ENCODE measurements around the gene CDK6. TPM values are rescaled to one million over a fixed set of nuclear protein-coding genes. Genes with fewer than 3 reads are reported as not detected.

Gene CDK6
- total and polyA plus RNA-seq, 2 of the 8 experiments (the other 6 are each of a cell fraction or from before 2014, with no cell fraction given) = 5.9 to 18.9 TPM

DNA sequence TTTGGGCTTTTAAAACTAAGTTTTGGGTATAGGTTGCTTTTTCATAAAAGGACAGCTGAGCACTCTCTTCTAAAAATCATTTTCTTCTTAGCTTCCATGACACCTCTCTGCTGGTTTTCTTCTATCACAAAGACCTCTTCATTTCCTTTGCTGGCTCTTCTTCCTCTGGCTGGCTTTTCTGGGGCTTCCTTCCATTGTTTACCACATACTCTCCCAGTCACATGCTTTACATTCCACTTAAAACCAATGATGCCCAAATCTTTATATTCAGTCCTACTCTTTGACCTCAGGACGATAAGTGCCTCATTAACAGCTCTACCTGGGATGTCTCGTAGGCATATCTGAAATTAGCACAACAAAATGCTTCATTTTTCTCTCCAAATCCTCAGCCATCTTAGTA lies 273.0 kb downstream of the CDK6 start (continued):
- TF ChIP-seq CBX8 (IDR thresholded peaks at IDR 0.05; ENCODE audit: borderline replicate concordance, low read depth, low read length) = no peak

DNA sequence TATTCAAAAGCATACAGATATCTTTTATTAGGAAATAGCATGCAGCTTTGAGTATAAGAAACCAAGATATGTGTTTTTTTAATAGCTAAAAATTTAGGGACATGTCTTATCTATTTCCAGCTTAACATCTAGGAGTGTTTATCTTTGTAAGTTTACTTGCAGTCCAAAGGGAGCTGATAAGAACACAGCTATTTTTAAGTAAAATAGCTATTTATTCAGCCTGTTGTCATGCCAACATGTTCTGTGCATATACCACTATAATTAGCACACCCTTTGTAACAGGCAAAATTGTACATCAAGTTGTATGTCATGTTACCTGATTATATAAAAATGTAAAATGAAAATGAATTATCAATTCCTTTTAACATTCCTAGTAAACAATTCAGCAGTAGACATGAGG lies 275.8 kb downstream of the CDK6 start:
- no peak overlapping the region for H3K18ac ChIP-seq (ENCODE audit: extremely low read depth, low read length)
- H3K4me2 ChIP-seq (ENCODE audit: insufficient read depth in 1 of 2, low read depth in 2 of 2, low read length in 2 of 2) = no peak overlapping the region
- H3K27me3 ChIP-seq (replicated peaks in 1 of 4; ENCODE audit: control insufficient read depth in 3 of 4, extremely low read depth in 1 of 4, insufficient read depth in 3 of 4, low read length in 3 of 4) = no peaks in the 10 kb centered on the region
- H3K9me3 ChIP-seq (ENCODE audit: insufficient read depth in 2 of 2, low read depth in 1 of 2, low read length in 1 of 2) = no peaks in the 10 kb centered on the region
- H2BK12ac ChIP-seq (ENCODE audit: low read depth, low read length) = no peak overlapping the region
- CTCF ChIA-PET (ENCODE audit: partially characterized antibody) = interaction anchor here (0.5 kb wide), 2 partner anchors 93 to 153 kb away, joined by 3 to 5 read pairs; no protein-coding TSS in a partner anchor
- no peak overlapping the region for H3K14ac ChIP-seq (ENCODE audit: insufficient read length)
- H3K23me2 ChIP-seq (ENCODE audit: low read depth, low read length) = no peaks in the 10 kb centered on the region
- DNase-seq (ENCODE audit: low read depth in 1 of 2, low spot score in 2 of 2) (no peak), FAIRE-seq (no peak)
- H3K4ac ChIP-seq (replicated peaks; ENCODE audit: insufficient read length, low read depth, low read length) = no peak overlapping the region
- POLR2A ChIA-PET (ENCODE audit: partially characterized antibody) = interaction anchor here (1.5 kb wide), 1 partner anchor 22 kb away, joined by 3 read pairs; no protein-coding TSS in a partner anchor
- no peak overlapping the region for H2BK120ac ChIP-seq (replicated peaks; ENCODE audit: low read depth, low read length)
- H3K79me2 ChIP-seq (ENCODE audit: control insufficient read depth in 1 of 2, insufficient read depth in 2 of 2, low read length in 2 of 2) = no peaks in the 10 kb centered on the region
- H3K79me1 ChIP-seq (ENCODE audit: low read depth, low read length) = no peaks in the 10 kb centered on the region
- no peak overlapping the region for H3K23ac ChIP-seq (ENCODE audit: insufficient read length)
- H2BK20ac ChIP-seq (ENCODE audit: low read length) = no peak overlapping the region
- H4K8ac ChIP-seq (ENCODE audit: extremely low read depth, insufficient read depth, low read length) = no peak overlapping the region
- TF ChIP-seq SUZ12 (IDR thresholded peaks at IDR 0.05; ENCODE audit: low read length) (no peak), JUND (IDR thresholded peaks at IDR 0.05; ENCODE audit: low read length) (no peak), GTF2F1 (IDR thresholded peaks at IDR 0.05; ENCODE audit: borderline replicate concordance, low read depth, low read length) (no peak), CTBP2 (IDR thresholded peaks at IDR 0.05; ENCODE audit: borderline replicate concordance, insufficient read depth, insufficient read length, low read length) (no peak), TEAD4 (IDR thresholded peaks at IDR 0.05; ENCODE audit: low read depth, low read length) (no peak), RNF2 (IDR thresholded peaks at IDR 0.05; ENCODE audit: borderline replicate concordance, low read depth, low read length, missing control alignments, poor library complexity, severe bottlenecking) (no peak), BCL11A (IDR thresholded peaks at IDR 0.05; ENCODE audit: low read depth in 2 of 2, low read length in 2 of 2) (no peak), SP1 (IDR thresholded peaks at IDR 0.05; ENCODE audit: low read depth, low read length) (no peak), POLR2AphosphoS5 (IDR thresholded peaks at IDR 0.05; ENCODE audit: low read depth, low read length) (no peak), CBX5 (IDR thresholded peaks at IDR 0.05; ENCODE audit: low read depth, low read length) (no peak), CBX8 (IDR thresholded peaks at IDR 0.05; ENCODE audit: borderline replicate concordance, low read depth, low read length) (no peak), CREB1 (IDR thresholded peaks at IDR 0.05) (no peak)
- H4K20me1 ChIP-seq (replicated peaks in 1 of 2; ENCODE audit: control insufficient read depth in 1 of 2, insufficient read depth in 2 of 2, low read length in 2 of 2) = no peaks in the 10 kb centered on the region
- no peak overlapping the region for H3K4me3 ChIP-seq (ENCODE audit: extremely low read depth in 1 of 4, insufficient read depth in 2 of 4, low read depth in 3 of 4, low read length in 4 of 4)
- no peaks in the 10 kb centered on the region for H3K4me1 ChIP-seq (replicated peaks in 1 of 4; ENCODE audit: control insufficient read depth in 3 of 4, insufficient read depth in 4 of 4, low read length in 3 of 4)
- H2BK5ac ChIP-seq (ENCODE audit: low read depth, low read length) = no peak overlapping the region
- H2AFZ ChIP-seq (ENCODE audit: low read length) = no peak overlapping the region
- no peak overlapping the region for H3K56ac ChIP-seq (replicated peaks; ENCODE audit: insufficient read length, low read depth, low read length)
- H3K27ac ChIP-seq (ENCODE audit: low read depth, low read length) = no peak overlapping the region
- H4K5ac ChIP-seq (ENCODE audit: insufficient read length, low read depth, low read length) = no peak overlapping the region
- no peak overlapping the region for H2AK5ac ChIP-seq (ENCODE audit: low read depth, low read length)
- H3K36me3 ChIP-seq (ENCODE audit: control insufficient read depth in 2 of 4, insufficient read depth in 4 of 4, low read length in 3 of 4) = peaks cover 0 to 42% (median 6%) of the 10 kb centered on the region in 4 experiments; a peak in 5 of 8 replicates
- no peak overlapping the region for H4K91ac ChIP-seq (replicated peaks; ENCODE audit: insufficient read length, low read length)
- no peak overlapping the region for H3K9ac ChIP-seq (replicated peaks in 1 of 4; ENCODE audit: extremely low read depth in 1 of 4, low read depth in 3 of 4, low read length in 3 of 4)
- no peak overlapping the region for H2BK15ac ChIP-seq (ENCODE audit: low read length)

Data from H1 (cell line).